Lung (tissue), 16 donors: ENCODE measurements around the gene DEPDC7. TPM values are rescaled to one million over a fixed set of nuclear protein-coding genes. Genes with fewer than 3 reads are reported as not detected.
"Not testable (repeated sequence)": the region's sequence is repeated elsewhere in the genome, so short reads cannot be mapped to it uniquely, and the experiment has no call there.

Source experiments
- ATAC-seq: fragments of 200-7000 bp; cut with Tn5 transposase; one replicate; pipeline ENCODE4 v1.9.1; 2020; ENCODE audit warnings: moderate number of reproducible peaks; ENCODE audit not compliant: insufficient read depth, low FRiP score
- DNase-seq, 3 donors: peaks; one replicate each; pipeline ENCODE4 v3.0.0-alpha.2; 2013 to 2017
- H3K27ac ChIP-seq, 2 donors: one replicate each; pipeline ENCODE4 v1.5.1; 2013; ENCODE audit warnings: mild to moderate bottlenecking in 2 of 2, moderate library complexity in 2 of 2, control low read depth in 1 of 2, inconsistent platforms in 1 of 2, low read depth in 1 of 2, low read length in 1 of 2
- H3K27me3 ChIP-seq, 3 donors: one replicate each; pipeline ENCODE4 v1.5.1; 2013; ENCODE audit warnings: low read length in 2 of 3; ENCODE audit not compliant: control insufficient read depth in 3 of 3, insufficient read depth in 3 of 3
- H3K36me3 ChIP-seq, 4 donors: one replicate each; pipeline ENCODE4 v1.5.1; 2013; ENCODE audit warnings: low read length in 4 of 4, mild to moderate bottlenecking in 1 of 4, moderate library complexity in 1 of 4; ENCODE audit not compliant: control insufficient read depth in 4 of 4, insufficient read depth in 4 of 4
- H3K4me1 ChIP-seq, 5 donors: one replicate each; pipeline ENCODE4 v1.5.1; 2013; ENCODE audit warnings: low read length in 5 of 5, mild to moderate bottlenecking in 2 of 5, moderate library complexity in 1 of 5; ENCODE audit not compliant: control insufficient read depth in 5 of 5, insufficient read depth in 5 of 5
- H3K4me3 ChIP-seq: one replicate; pipeline ENCODE4 v1.5.1; 2013; ENCODE audit warnings: mild to moderate bottlenecking, control low read depth, moderate library complexity
- H3K9ac ChIP-seq, 2 donors: one replicate each; pipeline ENCODE4 v1.5.1; 2013; ENCODE audit warnings: low read length in 2 of 2, control low read depth in 1 of 2; ENCODE audit not compliant: insufficient read depth in 1 of 2
- H3K9me3 ChIP-seq, 4 donors: one replicate each; pipeline ENCODE4 v1.5.1; 2013; ENCODE audit warnings: low read length in 3 of 4, mild to moderate bottlenecking in 1 of 4, moderate library complexity in 1 of 4; ENCODE audit not compliant: control insufficient read depth in 4 of 4, insufficient read depth in 3 of 4
- WGBS, 2 donors: extraction: QIAGEN DNeasy Blood & Tissue Kit; methylation state at CpG; one replicate each; pipeline ENCODE4 v1.1.7; 2013; 5-methylcytosine and 5-hydroxymethylcytosine counted together
- long read RNA-seq, 5 donors: transcript quantifications; one replicate each; lab custom pipeline, GENCODE V29; 2026
- polyA plus RNA-seq, 2 donors: library from polyadenylated mRNA; stranded (reverse); fragments of 200-250 nt; gene quantifications; one replicate each; pipeline ENCODE4 v1.2.1, GENCODE V29; 2013
- total RNA-seq, 2 donors: library from RNA; depleted of rRNA in 1 of 2; stranded (reverse); fragments of >200 nt in 1 of 2; gene quantifications; one replicate each; pipeline ENCODE4 v1.2.1, GENCODE V29; 2014 to 2021
- TF ChIP-seq, protein P1 (sequence below): IDR thresholded peaks from 2 replicates; pipeline ENCODE4 v1.5.1; 2012; ENCODE audit warnings: mild to moderate bottlenecking; ENCODE audit errors: control extremely low read depth, extremely low read depth
- donor health status: control.
- donor health status: control.
- donor health status: Bipolar disorder and iron deficiency.
- donor health status: healthy.
- donor health status: DM: yes; HTN: yes; CAD: no.

The DEPDC7 gene
- total RNA-seq (1 to 10 TPM in 1 of 2 donors, under 1 TPM in 1; 0.77 to 6.1 TPM), polyA plus RNA-seq (1 to 10 TPM in 1 of 2 donors, under 1 TPM in 1; 0.45 to 1.1 TPM)
- long read RNA-seq, donor 1, partial matches to known transcripts, result 0 of 3 reads
- long read RNA-seq, donor 1, other reads (novel, unspliced or antisense), result 0 of 3 reads
- long read RNA-seq, donor 2, result 0 reads
- long read RNA-seq, donor 3, partial matches to known transcripts, result 0 of 5 reads
- long read RNA-seq, donor 3, other reads (novel, unspliced or antisense), result 0 of 5 reads
- long read RNA-seq, donor 4, partial matches to known transcripts, result 0 of 3 reads
- long read RNA-seq, donor 4, other reads (novel, unspliced or antisense), result 0 of 3 reads
- long read RNA-seq, donor 5, transcript DEPDC7-201 (9 exons, 1,755 nt), result major isoform, 6 of 8 reads
- long read RNA-seq, donor 5, partial matches to known transcripts, result 0 of 8 reads
- long read RNA-seq, donor 5, other reads (novel, unspliced or antisense), result 0 of 8 reads

DNA sequence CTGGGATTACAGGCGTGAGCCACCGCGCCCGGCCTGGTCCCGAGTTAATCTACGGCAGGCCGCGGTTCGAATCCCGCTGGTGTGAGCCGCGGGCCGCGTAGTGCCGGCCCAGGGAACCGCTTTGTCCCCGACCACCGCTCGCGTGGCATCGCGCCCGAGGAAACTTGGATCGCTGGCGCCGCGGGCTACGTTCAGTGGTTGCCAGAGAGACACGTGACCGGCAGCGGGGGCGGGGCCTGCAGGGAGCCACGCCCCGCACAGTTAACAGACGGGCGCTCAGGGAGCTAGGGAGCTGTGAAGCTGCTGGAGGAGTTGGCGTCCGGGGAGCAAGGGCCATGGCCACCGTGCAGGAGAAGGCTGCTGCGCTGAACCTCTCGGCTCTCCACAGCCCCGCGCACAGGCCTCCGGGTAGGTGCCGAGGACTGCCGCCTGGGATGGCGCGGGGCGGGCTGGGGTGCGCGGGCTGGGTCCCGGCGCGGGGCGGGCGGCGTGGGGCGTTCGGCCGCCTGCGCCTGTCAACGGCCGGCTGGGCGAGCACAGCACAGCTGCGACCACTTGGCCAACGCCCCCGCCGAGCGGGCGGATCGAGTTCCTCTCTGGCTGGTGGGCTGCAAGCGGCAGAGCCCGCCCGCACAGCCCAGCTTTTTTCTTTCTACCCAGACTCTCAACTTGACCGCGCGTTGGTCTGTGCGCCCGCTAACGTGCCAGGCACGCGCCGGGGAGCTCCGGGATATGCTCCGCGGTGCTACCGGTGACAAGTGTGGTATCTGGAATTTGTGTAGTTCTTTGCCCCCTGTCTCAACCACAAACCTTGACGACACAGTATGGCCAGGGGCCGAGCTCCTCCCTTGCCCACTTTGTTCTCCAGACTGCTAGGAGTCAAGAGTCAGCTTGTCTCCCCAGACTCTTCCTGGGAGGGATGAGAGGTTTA lies at the start of gene DEPDC7:
TSS of gene DEPDC7 (plus strand) at position 258 of the 931 bp plus-strand sequence. CDS start at position 336, 78 bp downstream.
- Histone ChIP-seq H3K9me3 (peaks cover 0 to 4% (median 0%) of the 10 kb centered on the region in 4 donors), H3K9ac (peak within 1 kb of the TSS; percentile 44 to 81), H3K4me3 (peak within 1 kb of the TSS; percentile 55), H3K27ac (no peak within 1 kb of the TSS), H3K27me3 (no peaks in the 10 kb centered on the region), H3K36me3 (no peaks in the 10 kb centered on the region), H3K4me1 (peaks cover 0 to 14% (median 3%) of the 10 kb centered on the region in 5 donors)
- DNase-seq (peak; percentile 94 to 95 (median 95)), ATAC-seq (peak; percentile 97)
- TF ChIP-seq, protein P1, sequence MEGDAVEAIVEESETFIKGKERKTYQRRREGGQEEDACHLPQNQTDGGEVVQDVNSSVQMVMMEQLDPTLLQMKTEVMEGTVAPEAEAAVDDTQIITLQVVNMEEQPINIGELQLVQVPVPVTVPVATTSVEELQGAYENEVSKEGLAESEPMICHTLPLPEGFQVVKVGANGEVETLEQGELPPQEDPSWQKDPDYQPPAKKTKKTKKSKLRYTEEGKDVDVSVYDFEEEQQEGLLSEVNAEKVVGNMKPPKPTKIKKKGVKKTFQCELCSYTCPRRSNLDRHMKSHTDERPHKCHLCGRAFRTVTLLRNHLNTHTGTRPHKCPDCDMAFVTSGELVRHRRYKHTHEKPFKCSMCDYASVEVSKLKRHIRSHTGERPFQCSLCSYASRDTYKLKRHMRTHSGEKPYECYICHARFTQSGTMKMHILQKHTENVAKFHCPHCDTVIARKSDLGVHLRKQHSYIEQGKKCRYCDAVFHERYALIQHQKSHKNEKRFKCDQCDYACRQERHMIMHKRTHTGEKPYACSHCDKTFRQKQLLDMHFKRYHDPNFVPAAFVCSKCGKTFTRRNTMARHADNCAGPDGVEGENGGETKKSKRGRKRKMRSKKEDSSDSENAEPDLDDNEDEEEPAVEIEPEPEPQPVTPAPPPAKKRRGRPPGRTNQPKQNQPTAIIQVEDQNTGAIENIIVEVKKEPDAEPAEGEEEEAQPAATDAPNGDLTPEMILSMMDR, result no peak
- 4 to 6% methylated on average over 62 to 89 of the region's 89 CpGs for WGBS, 2 donors

DNA sequence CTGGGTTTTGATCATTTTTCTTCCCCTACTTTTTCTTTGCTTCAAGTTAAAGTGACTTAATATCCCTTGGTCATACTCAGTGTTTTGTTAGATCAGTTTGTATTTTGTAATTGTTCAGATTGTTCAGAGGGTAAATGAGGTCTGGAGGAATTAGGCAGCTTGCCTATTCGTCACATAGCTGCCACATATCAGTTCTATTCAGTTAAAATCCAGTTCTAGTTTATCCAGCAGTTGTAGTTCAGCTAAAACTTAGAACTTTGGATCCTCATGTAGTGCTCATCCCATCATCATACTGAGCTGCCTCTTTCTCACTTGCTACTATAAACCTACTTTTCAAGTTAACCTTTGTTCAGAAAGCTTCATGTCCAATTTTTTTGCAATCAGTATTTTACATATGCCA lies 47.1 kb upstream of the DEPDC7 start:
- H3K27me3 ChIP-seq, result no peaks in the 10 kb centered on the region
- WGBS, 2 donors, result 88 to 100% methylated on average over 1 of the region's 1 CpG
- no peaks in the 10 kb centered on the region for H3K9me3 ChIP-seq
- no peak overlapping the region for H3K4me3 ChIP-seq
- no peak overlapping the region for H3K27ac ChIP-seq
- no peak for ATAC-seq
- no peak for DNase-seq
- peaks cover 4 to 22% (median 14%) of the 10 kb centered on the region in 4 donors for H3K36me3 ChIP-seq
- no peak overlapping the region for H3K9ac ChIP-seq
- H3K4me1 ChIP-seq, result no peaks in the 10 kb centered on the region
- TF ChIP-seq, protein P1, result no peak

DNA sequence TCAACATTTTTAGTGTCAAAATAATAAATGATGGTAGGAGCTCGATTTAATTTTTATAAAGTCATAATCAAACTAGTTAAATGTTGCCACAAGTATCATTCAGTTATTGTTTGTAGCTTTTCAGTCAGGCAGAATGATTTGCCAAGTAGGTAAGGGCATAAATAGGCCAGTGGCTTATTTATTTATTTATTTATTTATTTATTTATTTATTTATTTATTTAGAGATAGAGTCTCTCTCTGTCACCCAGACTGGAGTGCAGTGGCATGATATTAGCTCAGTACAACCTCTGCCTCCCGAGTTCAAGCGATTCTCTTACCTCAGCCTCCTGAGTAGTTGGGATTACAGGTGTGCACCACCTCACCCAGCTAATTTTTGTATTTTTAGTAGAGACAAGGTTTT lies 43.4 kb upstream of the DEPDC7 start:
- 97 to 98% methylated on average over 3 of the region's 3 CpGs for WGBS, 2 donors
- not testable (repeated sequence) for ATAC-seq, H3K4me3 ChIP-seq, H3K9ac ChIP-seq, H3K27ac ChIP-seq, DNase-seq, H3K9me3 ChIP-seq, H3K4me1 ChIP-seq, H3K27me3 ChIP-seq
- H3K36me3 ChIP-seq, result peaks cover 4 to 33% (median 13%) of the 10 kb centered on the region in 4 donors
